K562 (cell line): ENCODE measurements around the gene RMI1. TPM values are rescaled to one million over a fixed set of nuclear protein-coding genes. Genes with fewer than 3 reads are reported as not detected.
A peak's percentile ranks its signal among the peaks of the same experiment; 100 is the strongest.

Experiments
- ATAC-seq: fragments of 200-7000 bp; cut with Tn5 transposase; 3 replicates; pipeline ENCODE4 v1.9.1; 2020; ENCODE audit warnings: moderate library complexity
- BruUV-seq: library from RNA; stranded (reverse); fragments of 400-500 nt; replicated peaks from 2 replicates; lab custom pipeline; 2021; lab: Mats Ljungman, UMichigan
- CTCF ChIA-PET: fragments of 300-600 bp; formaldehyde crosslinking; extraction: SDS; loops from one replicate; lab custom pipeline; 2021; ENCODE audit warnings: low intra/inter-chr PET ratio; lab: Yijun Ruan, JAX
- POLR2A ChIA-PET: fragments of 300-600, 350-650 bp; sonication (Branson Sonifier 250); formaldehyde crosslinking; extraction: SDS; loops from one replicate; lab custom pipeline; 2021; ENCODE audit warnings: antibody characterized with exemption, inconsistent platforms; lab: Yijun Ruan, JAX
- DNase-seq, 4 experiments: peaks; one replicate each; pipeline versions ENCODE4 v3.0.0 to v3.0.0-alpha.2; 2011 to 2018; ENCODE audit warnings: low spot score in 3 of 4, mixed read lengths in 3 of 4; ENCODE audit errors: extremely low read depth in 1 of 4
- FAIRE-seq: peaks from 2 replicates; lab custom pipeline; 2011; peaks lifted over from hg19 to GRCh38; lab: Jason Lieb, UNC
- H2AFZ ChIP-seq: 2 replicates; pipeline ENCODE4 v1.6.0; 2011; ENCODE audit warnings: low read depth, low read length, control low read depth, inconsistent platforms
- H3K27ac ChIP-seq: fragments of 200-600 bp; 3 replicates; pipeline ENCODE4 v1.8.0; 2011; ENCODE audit warnings: low read depth, mild to moderate bottlenecking, control low read depth, inconsistent platforms, low read length, moderate library complexity, mixed read lengths; ENCODE audit errors: extremely low read depth
- H3K27me3 ChIP-seq, 2 experiments: fragments of 300-600 bp in 1 of 2; 2 replicates in 1 of 2; 3 replicates in 1 of 2; pipeline versions ENCODE4 v1.6.0 to v1.8.0; 2011; ENCODE audit warnings: inconsistent platforms in 2 of 2, low read length in 2 of 2, mild to moderate bottlenecking in 1 of 2, mixed read lengths in 1 of 2, moderate library complexity in 1 of 2; ENCODE audit not compliant: control insufficient read depth in 2 of 2, insufficient read depth in 2 of 2
- H3K36me3 ChIP-seq: fragments of 300-600 bp; 3 replicates; pipeline ENCODE4 v1.8.0; 2011; ENCODE audit warnings: mild to moderate bottlenecking, low read length, inconsistent platforms; ENCODE audit not compliant: control insufficient read depth, insufficient read depth
- H3K4me1 ChIP-seq, 2 experiments: fragments of 200-600 bp in 1 of 2; replicated peaks in 1 of 2; 2 replicates in 1 of 2; 3 replicates in 1 of 2; pipeline versions ENCODE4 v1.5.1 to v1.8.0; 2011; ENCODE audit warnings: inconsistent platforms in 2 of 2, low read length in 2 of 2, mild to moderate bottlenecking in 1 of 2, mixed read lengths in 1 of 2, moderate library complexity in 1 of 2; ENCODE audit not compliant: control insufficient read depth in 2 of 2, insufficient read depth in 2 of 2
- H3K4me2 ChIP-seq: 2 replicates; pipeline ENCODE4 v1.6.1; 2011; ENCODE audit warnings: low read length, control low read depth, inconsistent platforms, mixed read lengths; ENCODE audit not compliant: insufficient read depth
- H3K4me3 ChIP-seq: fragments of 200-600 bp; sonication (generic), shearing (Covaris generic); 2 replicates; pipeline ENCODE4 v1.5.1; 2016; ENCODE audit warnings: control low read depth, inconsistent platforms
- H3K79me2 ChIP-seq: fragments of 200-600 bp; 3 replicates; pipeline ENCODE4 v1.8.0; 2011; ENCODE audit warnings: low read length, inconsistent platforms; ENCODE audit not compliant: control insufficient read depth, insufficient read depth
- H3K9ac ChIP-seq, 2 experiments: 2 replicates each; pipeline versions ENCODE4 v1.6.0 to v1.6.1; 2011; ENCODE audit warnings: low read depth in 2 of 2, low read length in 2 of 2, control low read depth in 1 of 2, inconsistent platforms in 1 of 2, mild to moderate bottlenecking in 1 of 2, mixed read lengths in 1 of 2; ENCODE audit not compliant: insufficient read depth in 1 of 2
- H3K9me1 ChIP-seq: one replicate; pipeline ENCODE4 v1.6.0; 2011; ENCODE audit warnings: inconsistent platforms, mild to moderate bottlenecking, low read length, moderate library complexity; ENCODE audit not compliant: control insufficient read depth, insufficient read depth
- H3K9me3 ChIP-seq: replicated peaks from 2 replicates; pipeline ENCODE4 v1.5.1; 2011; ENCODE audit warnings: low read depth, low read length, inconsistent platforms; ENCODE audit not compliant: control insufficient read depth, insufficient read depth
- H4K20me1 ChIP-seq: replicated peaks from 2 replicates; pipeline ENCODE4 v1.6.1; 2011; ENCODE audit warnings: low read length, inconsistent platforms, mixed read lengths; ENCODE audit not compliant: control insufficient read depth, insufficient read depth
- CEBPB ChIP-seq: fragments of 450-650 bp; IDR thresholded peaks from 2 replicates; pipeline ENCODE4 v1.6.1; 2016; ENCODE audit warnings: missing genetic modification characterization, missing compliant biosample characterization
- CEBPG ChIP-seq, 3 experiments: fragments of 200-800 bp in 1 of 3; sonication (Bioruptor generic) in 1 of 3; sonication (generic) in 1 of 3; formaldehyde crosslinking in 1 of 3; IDR thresholded peaks in 2 of 3; conservative IDR thresholded peaks in 1 of 3; 2 replicates each; pipeline versions ENCODE4 v1.6.1 to v1.8.0; 2016 to 2022; ENCODE audit warnings: missing compliant biosample characterization in 2 of 3, missing genetic modification characterization in 2 of 3, mild to moderate bottlenecking in 1 of 3, missing genetic modification reagents in 1 of 3
- EWSR1 ChIP-seq: fragments of 450-650 bp; IDR thresholded peaks from 2 replicates; pipeline ENCODE4 v1.6.1; 2018; ENCODE audit warnings: borderline replicate concordance, mild to moderate bottlenecking, low read depth, moderate library complexity; ENCODE audit not compliant: partially characterized antibody
- ZNF165 ChIP-seq: fragments of 250-450 bp; sonication (Bioruptor Pico); IDR thresholded peaks from 2 replicates; pipeline ENCODE4 v1.4.0; 2020; ENCODE audit warnings: borderline replicate concordance
- WGBS: fragments of 100-300 bp; shearing (Covaris generic); methylation state at CpG from one replicate; pipeline ENCODE4 v1.1.6; 2016; ENCODE audit warnings: low coverage, mixed read lengths; ENCODE audit not compliant: insufficient coverage; ENCODE audit errors: missing lambda C conversion rate; 5-methylcytosine and 5-hydroxymethylcytosine counted together
- in situ Hi-C: fragments of 300-500 bp; cut with MboI; formaldehyde crosslinking; loops from 4 replicates; pipeline ENCODE4 v1.15.0; 2018; ENCODE audit warnings: inconsistent platforms, mixed read lengths
- intact Hi-C: fragments of 100-400 bp; cut with micrococcal nuclease; formaldehyde crosslinking; loops from 2 replicates; pipeline ENCODE4 v1.14.2; 2022
- polyA plus RNA-seq, 8 experiments: library from polyadenylated mRNA; depleted of rRNA in 4 of 8; stranded (reverse) in 5 of 8; unstranded in 3 of 8; fragments of >200 nt; fragmentation: Nextera tagmentation in 2 of 8; fragmentation: Illumina TruSeq in 1 of 8; extraction: Ambion mirVana in 2 of 8; extraction: Trizol in 1 of 8; gene quantifications; 2 replicates each; pipeline versions ENCODE4 v1.2.1 to v1.2.3, GENCODE V29; 2011 to 2014; ENCODE audit warnings: inconsistent platforms in 1 of 8, missing spikeins in 1 of 8
- total RNA-seq, 7 experiments: library from RNA; depleted of rRNA in 6 of 7; stranded (reverse); fragments of >200 nt in 6 of 7; fragmentation: Illumina TruSeq in 2 of 7; extraction: Trizol in 2 of 7; gene quantifications; 2 replicates each; pipeline versions ENCODE4 v1.2.1 to v1.2.3, GENCODE V29; 2011 to 2021; ENCODE audit warnings: low replicate concordance in 1 of 7
- TF ChIP-seq, protein P1 (sequence below): fragments of 450-650 bp; IDR thresholded peaks from 2 replicates; pipeline ENCODE4 v1.6.1; 2017; ENCODE audit warnings: antibody characterized with exemption
- TF ChIP-seq, protein P2 (sequence below), 2 experiments: fragments of 450-650 bp in 1 of 2; sonication (generic) in 1 of 2; formaldehyde crosslinking in 1 of 2; IDR thresholded peaks in 1 of 2; conservative IDR thresholded peaks in 1 of 2; 2 replicates each; pipeline versions ENCODE4 v1.6.1 to v1.8.1; 2016 to 2023; ENCODE audit warnings: mild to moderate bottlenecking in 2 of 2, moderate library complexity in 2 of 2, inconsistent platforms in 1 of 2, missing genetic modification reagents in 1 of 2
- TF ChIP-seq, protein P3 (sequence below): IDR thresholded peaks from 3 replicates; pipeline ENCODE4 v1.6.1; 2011; ENCODE audit warnings: borderline replicate concordance, mild to moderate bottlenecking; ENCODE audit not compliant: insufficient read length, insufficient read depth

RMI1 gene
- total and polyA plus RNA-seq, 9 of the 15 experiments (the other 6 are each of a cell fraction or from before 2014, with no cell fraction given) = 3.0 to 17.4 (median 10.6) TPM

DNA sequence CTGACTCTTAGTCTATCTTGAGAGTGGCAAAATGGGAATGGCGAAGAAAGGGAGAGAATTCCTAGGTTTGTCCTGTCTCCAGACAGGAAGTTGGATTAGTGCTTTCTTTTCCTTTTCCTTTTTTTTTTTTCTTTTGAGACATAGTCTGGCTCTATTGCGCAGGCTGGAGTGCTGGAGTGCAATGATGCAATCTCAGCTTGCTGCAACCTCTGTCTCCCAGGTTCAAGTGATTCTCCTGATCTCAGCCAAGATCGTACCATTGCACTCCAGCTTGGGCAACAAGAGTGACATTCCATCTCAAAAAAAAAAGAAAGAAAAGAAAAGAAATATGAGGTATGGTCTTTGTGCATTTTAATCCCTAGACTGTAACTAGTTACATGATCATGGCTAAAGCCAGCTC, 46.8 kb upstream of the RMI1 start:
- ChIA-PET POLR2A (interaction anchor here (0.6 kb wide), 1 partner anchor 59 kb away, joined by 3 read pairs; no protein-coding TSS in a partner anchor), CTCF (no interaction called here)
- Histone ChIP-seq H3K27ac (no peak overlapping the region), H3K9me3 (no peaks in the 10 kb centered on the region), H3K9ac (no peak overlapping the region), H2AFZ (no peak overlapping the region), H3K79me2 (no peaks in the 10 kb centered on the region), H3K9me1 (no peaks in the 10 kb centered on the region), H3K36me3 (peaks cover 9% of the 10 kb centered on the region; the same call in 1 of the 3 replicates), H3K4me2 (no peak overlapping the region), H3K4me1 (no peaks in the 10 kb centered on the region), H3K27me3 (no peaks in the 10 kb centered on the region), H3K4me3 (no peak overlapping the region), H4K20me1 (no peaks in the 10 kb centered on the region)
- BruUV-seq = no TSS peak
- 20% methylated on average over 2 of the region's 3 CpGs for WGBS
- in situ Hi-C loops (no loop called here), intact Hi-C loops (no loop called here)
- DNase-seq (no peak), FAIRE-seq (no peak), ATAC-seq (no peak)
- TF ChIP-seq CEBPB (tag) = peak; percentile 56
- TF ChIP-seq, protein P1, sequence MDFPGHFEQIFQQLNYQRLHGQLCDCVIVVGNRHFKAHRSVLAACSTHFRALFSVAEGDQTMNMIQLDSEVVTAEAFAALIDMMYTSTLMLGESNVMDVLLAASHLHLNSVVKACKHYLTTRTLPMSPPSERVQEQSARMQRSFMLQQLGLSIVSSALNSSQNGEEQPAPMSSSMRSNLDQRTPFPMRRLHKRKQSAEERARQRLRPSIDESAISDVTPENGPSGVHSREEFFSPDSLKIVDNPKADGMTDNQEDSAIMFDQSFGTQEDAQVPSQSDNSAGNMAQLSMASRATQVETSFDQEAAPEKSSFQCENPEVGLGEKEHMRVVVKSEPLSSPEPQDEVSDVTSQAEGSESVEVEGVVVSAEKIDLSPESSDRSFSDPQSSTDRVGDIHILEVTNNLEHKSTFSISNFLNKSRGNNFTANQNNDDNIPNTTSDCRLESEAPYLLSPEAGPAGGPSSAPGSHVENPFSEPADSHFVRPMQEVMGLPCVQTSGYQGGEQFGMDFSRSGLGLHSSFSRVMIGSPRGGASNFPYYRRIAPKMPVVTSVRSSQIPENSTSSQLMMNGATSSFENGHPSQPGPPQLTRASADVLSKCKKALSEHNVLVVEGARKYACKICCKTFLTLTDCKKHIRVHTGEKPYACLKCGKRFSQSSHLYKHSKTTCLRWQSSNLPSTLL = no peak
- TF ChIP-seq EWSR1 = no peak
- TF ChIP-seq, protein P2, sequence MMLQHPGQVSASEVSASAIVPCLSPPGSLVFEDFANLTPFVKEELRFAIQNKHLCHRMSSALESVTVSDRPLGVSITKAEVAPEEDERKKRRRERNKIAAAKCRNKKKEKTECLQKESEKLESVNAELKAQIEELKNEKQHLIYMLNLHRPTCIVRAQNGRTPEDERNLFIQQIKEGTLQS (IDR thresholded peaks at IDR 0.05) = peak; percentile 38; the same call in 1 of the 2 replicates
- TF ChIP-seq, protein P2 (CRISPR knock-in tag; conservative IDR thresholded peaks at IDR 0.05) = no peak
- TF ChIP-seq CEBPG (CRISPR knock-in tag; IDR thresholded peaks at IDR 0.05) = no peak
- peak; percentile 77 to 83 for TF ChIP-seq CEBPG (tag; conservative IDR thresholded peaks at IDR 0.05 in 1 of 2, IDR thresholded peaks at IDR 0.05 in 1 of 2)
- TF ChIP-seq, protein P3, sequence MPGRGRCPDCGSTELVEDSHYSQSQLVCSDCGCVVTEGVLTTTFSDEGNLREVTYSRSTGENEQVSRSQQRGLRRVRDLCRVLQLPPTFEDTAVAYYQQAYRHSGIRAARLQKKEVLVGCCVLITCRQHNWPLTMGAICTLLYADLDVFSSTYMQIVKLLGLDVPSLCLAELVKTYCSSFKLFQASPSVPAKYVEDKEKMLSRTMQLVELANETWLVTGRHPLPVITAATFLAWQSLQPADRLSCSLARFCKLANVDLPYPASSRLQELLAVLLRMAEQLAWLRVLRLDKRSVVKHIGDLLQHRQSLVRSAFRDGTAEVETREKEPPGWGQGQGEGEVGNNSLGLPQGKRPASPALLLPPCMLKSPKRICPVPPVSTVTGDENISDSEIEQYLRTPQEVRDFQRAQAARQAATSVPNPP = no peak
- TF ChIP-seq ZNF165 (CRISPR knock-in tag) = no peak
